Trophoblast cell (in vitro differentiated cells and primary cell): ENCODE results near the gene PPM1H.
A peak's percentile ranks its signal among the peaks of the same experiment; 100 is the strongest.

Experiments
- DNase-seq, 2 donors: peaks; one replicate each; pipeline ENCODE4 v3.0.0-alpha.2; 2016
- H2AFZ ChIP-seq: 2 replicates; pipeline ENCODE4 v1.6.1; 2013; ENCODE audit warnings: low read length, moderate library complexity, mild to moderate bottlenecking; ENCODE audit not compliant: insufficient read depth, poor library complexity
- H2AK5ac ChIP-seq: 2 replicates; pipeline ENCODE4 v1.6.1; 2013; ENCODE audit warnings: mild to moderate bottlenecking, low read length
- H2BK120ac ChIP-seq: 2 replicates; pipeline ENCODE4 v1.6.1; 2013; ENCODE audit warnings: low read length, mild to moderate bottlenecking, moderate library complexity; ENCODE audit not compliant: insufficient read depth, poor library complexity
- H2BK12ac ChIP-seq: 2 replicates; pipeline ENCODE4 v1.6.1; 2013; ENCODE audit warnings: mild to moderate bottlenecking, low read length, moderate library complexity
- H2BK5ac ChIP-seq: 2 replicates; pipeline ENCODE4 v1.6.1; 2013; ENCODE audit warnings: low read length, low read depth, moderate library complexity, mild to moderate bottlenecking; ENCODE audit not compliant: poor library complexity
- H3K14ac ChIP-seq: 2 replicates; pipeline ENCODE4 v1.6.1; 2013; ENCODE audit warnings: mild to moderate bottlenecking, low read length
- H3K18ac ChIP-seq: 2 replicates; pipeline ENCODE4 v1.6.1; 2013; ENCODE audit warnings: mild to moderate bottlenecking, low read length
- H3K23ac ChIP-seq: 2 replicates; pipeline ENCODE4 v1.6.1; 2013; ENCODE audit warnings: low read length
- H3K27ac ChIP-seq: 2 replicates; pipeline ENCODE4 v1.5.1; 2013; ENCODE audit warnings: low read depth, mild to moderate bottlenecking, inconsistent platforms, low read length, moderate library complexity
- H3K27me3 ChIP-seq: 2 replicates; pipeline ENCODE4 v1.6.1; 2013; ENCODE audit warnings: inconsistent platforms, mild to moderate bottlenecking, low read length, moderate library complexity; ENCODE audit not compliant: insufficient read depth
- H3K36me3 ChIP-seq, 2 experiments: 1 replicate in 1 of 2; 2 replicates in 1 of 2; pipeline ENCODE4 v1.6.1; 2013; ENCODE audit warnings: low read length in 2 of 2, mild to moderate bottlenecking in 2 of 2, moderate library complexity in 1 of 2; ENCODE audit not compliant: insufficient read depth in 2 of 2, control insufficient read depth in 1 of 2
- H3K4ac ChIP-seq: 2 replicates; pipeline ENCODE4 v1.6.1; 2013; ENCODE audit warnings: low read depth, mild to moderate bottlenecking, low read length, moderate library complexity
- H3K4me1 ChIP-seq, 2 experiments: 1 replicate in 1 of 2; 2 replicates in 1 of 2; pipeline ENCODE4 v1.6.1; 2013; ENCODE audit warnings: low read length in 2 of 2, mild to moderate bottlenecking in 2 of 2, moderate library complexity in 1 of 2; ENCODE audit not compliant: insufficient read depth in 2 of 2, control insufficient read depth in 1 of 2
- H3K4me2 ChIP-seq: 2 replicates; pipeline ENCODE4 v1.6.1; 2013; ENCODE audit warnings: inconsistent platforms, mild to moderate bottlenecking, low read length, moderate library complexity
- H3K4me3 ChIP-seq: 2 replicates; pipeline ENCODE4 v1.5.1; 2013; ENCODE audit warnings: mild to moderate bottlenecking, low read depth, low read length, inconsistent platforms
- H3K79me1 ChIP-seq: one replicate; pipeline ENCODE4 v1.6.1; 2013; ENCODE audit warnings: low read length
- H3K79me2 ChIP-seq: 2 replicates; pipeline ENCODE4 v1.6.1; 2013; ENCODE audit warnings: low read length, mild to moderate bottlenecking; ENCODE audit not compliant: control insufficient read depth, insufficient read depth, poor library complexity
- H3K9ac ChIP-seq: 2 replicates; pipeline ENCODE4 v1.6.1; 2013; ENCODE audit warnings: mild to moderate bottlenecking, low read length
- H3K9me3 ChIP-seq: 2 replicates; pipeline ENCODE4 v1.6.1; 2013; ENCODE audit warnings: low read depth, mild to moderate bottlenecking, control low read depth, inconsistent platforms, low read length; ENCODE audit not compliant: insufficient read depth
- H4K12ac ChIP-seq: 2 replicates; pipeline ENCODE4 v1.6.1; 2013; ENCODE audit warnings: low read depth, mild to moderate bottlenecking, low read length, moderate library complexity
- H4K8ac ChIP-seq: 2 replicates; pipeline ENCODE4 v1.6.1; 2013; ENCODE audit warnings: low read depth, mild to moderate bottlenecking, low read length, moderate library complexity
- H4K91ac ChIP-seq: one replicate; pipeline ENCODE4 v1.6.1; 2013; ENCODE audit warnings: low read depth, mild to moderate bottlenecking, low read length, moderate library complexity
- WGBS: extraction: QIAGEN DNeasy Blood & Tissue Kit; methylation state at CpG from one replicate; pipeline ENCODE4 v1.1.7; 2013; ENCODE audit warnings: missing lambda C conversion rate; ENCODE audit not compliant: insufficient read length, insufficient coverage; ENCODE audit errors: extremely low coverage; 5-methylcytosine and 5-hydroxymethylcytosine counted together

PPM1H gene

DNA sequence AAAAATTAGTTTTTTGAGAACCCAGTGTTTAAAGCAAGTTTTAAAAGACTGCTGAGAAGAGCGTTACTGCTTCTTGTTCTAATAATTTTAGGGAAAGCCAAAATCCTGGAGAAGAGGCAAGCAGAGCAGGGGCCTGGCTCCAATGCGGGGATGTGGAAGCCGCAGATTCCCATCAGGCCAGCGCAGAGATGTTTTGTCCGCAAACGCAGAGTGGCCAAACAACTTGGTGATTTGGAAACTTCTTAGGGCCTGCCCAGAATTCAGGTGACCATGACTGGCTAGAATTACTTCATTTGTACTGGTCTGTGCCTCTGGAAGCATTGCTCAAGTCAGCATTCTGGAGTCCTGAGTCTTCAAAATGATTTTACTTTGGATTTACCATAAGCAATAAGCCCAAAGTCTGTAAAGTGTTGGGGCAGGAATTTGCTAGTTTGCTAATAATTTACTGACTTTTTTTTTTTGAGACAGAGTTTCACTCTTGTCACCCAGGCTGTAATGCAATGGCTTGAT lies 208.4 kb downstream of the PPM1H start:
- H3K14ac ChIP-seq, result no peak overlapping the region
- H4K8ac ChIP-seq, result no peak overlapping the region
- H2BK5ac ChIP-seq, result no peak overlapping the region
- peaks cover 6 to 13% of the 10 kb centered on the region in 2 experiments for H3K4me1 ChIP-seq
- no peak overlapping the region for H4K12ac ChIP-seq
- no peak overlapping the region for H2AFZ ChIP-seq
- H2BK12ac ChIP-seq, result peak overlapping the region; percentile 37
- no CpG with 5 or more reads among the region's 6 CpGs for WGBS
- H3K79me2 ChIP-seq, result peaks cover 2% of the 10 kb centered on the region
- no peak overlapping the region for H3K4me3 ChIP-seq
- no peaks in the 10 kb centered on the region for H3K9me3 ChIP-seq
- H2AK5ac ChIP-seq, result no peak overlapping the region
- H3K27me3 ChIP-seq, result no peaks in the 10 kb centered on the region
- peak; percentile 66 to 83 for DNase-seq
- peak overlapping the region; percentile 35 for H4K91ac ChIP-seq
- no peak overlapping the region for H3K27ac ChIP-seq
- no peak overlapping the region for H3K4ac ChIP-seq
- no peak overlapping the region for H2BK120ac ChIP-seq
- no peak overlapping the region for H3K23ac ChIP-seq
- peaks cover 4% of the 10 kb centered on the region for H3K79me1 ChIP-seq
- H3K36me3 ChIP-seq, result no peaks in the 10 kb centered on the region
- no peak overlapping the region for H3K9ac ChIP-seq
- H3K18ac ChIP-seq, result no peak overlapping the region
- no peak overlapping the region for H3K4me2 ChIP-seq

DNA sequence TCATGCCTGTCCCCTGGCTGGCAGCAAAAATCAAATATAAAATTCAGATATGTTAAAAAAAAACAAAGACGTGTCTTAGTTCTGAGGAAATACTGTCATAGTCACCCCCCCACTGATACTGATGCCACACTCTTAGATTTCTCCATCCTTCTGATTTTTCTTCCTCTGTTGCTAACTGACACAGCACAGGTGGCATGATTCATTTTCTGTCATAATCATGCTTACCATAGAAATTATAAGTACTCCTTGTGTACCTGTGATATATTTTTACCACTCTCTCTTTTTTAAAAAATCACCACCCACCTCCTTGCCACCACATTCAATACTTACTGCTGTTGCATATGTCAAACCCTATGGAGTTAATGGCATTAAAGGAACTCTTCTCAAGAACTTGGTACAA lies 209.2 kb downstream of the PPM1H start:
- no peak overlapping the region for H3K14ac ChIP-seq
- H3K23ac ChIP-seq, result no peak overlapping the region
- H2AFZ ChIP-seq, result no peak overlapping the region
- H4K12ac ChIP-seq, result no peak overlapping the region
- H2BK120ac ChIP-seq, result no peak overlapping the region
- DNase-seq, result no peak
- H3K79me1 ChIP-seq, result peaks cover 4% of the 10 kb centered on the region
- no peak overlapping the region for H3K9ac ChIP-seq
- WGBS, result no CpG with 5 or more reads among the region's 1 CpG
- H3K27me3 ChIP-seq, result no peaks in the 10 kb centered on the region
- H2BK12ac ChIP-seq, result no peak overlapping the region
- no peak overlapping the region for H3K27ac ChIP-seq
- no peak overlapping the region for H3K4ac ChIP-seq
- H3K79me2 ChIP-seq, result peaks cover 2% of the 10 kb centered on the region
- H3K36me3 ChIP-seq, result no peaks in the 10 kb centered on the region
- no peak overlapping the region for H3K4me3 ChIP-seq
- H4K8ac ChIP-seq, result no peak overlapping the region
- H4K91ac ChIP-seq, result no peak overlapping the region
- no peaks in the 10 kb centered on the region for H3K9me3 ChIP-seq
- no peak overlapping the region for H2AK5ac ChIP-seq
- no peak overlapping the region for H3K18ac ChIP-seq
- H3K4me2 ChIP-seq, result no peak overlapping the region
- peaks cover 3 to 13% of the 10 kb centered on the region in 2 experiments for H3K4me1 ChIP-seq
- no peak overlapping the region for H2BK5ac ChIP-seq

DNA sequence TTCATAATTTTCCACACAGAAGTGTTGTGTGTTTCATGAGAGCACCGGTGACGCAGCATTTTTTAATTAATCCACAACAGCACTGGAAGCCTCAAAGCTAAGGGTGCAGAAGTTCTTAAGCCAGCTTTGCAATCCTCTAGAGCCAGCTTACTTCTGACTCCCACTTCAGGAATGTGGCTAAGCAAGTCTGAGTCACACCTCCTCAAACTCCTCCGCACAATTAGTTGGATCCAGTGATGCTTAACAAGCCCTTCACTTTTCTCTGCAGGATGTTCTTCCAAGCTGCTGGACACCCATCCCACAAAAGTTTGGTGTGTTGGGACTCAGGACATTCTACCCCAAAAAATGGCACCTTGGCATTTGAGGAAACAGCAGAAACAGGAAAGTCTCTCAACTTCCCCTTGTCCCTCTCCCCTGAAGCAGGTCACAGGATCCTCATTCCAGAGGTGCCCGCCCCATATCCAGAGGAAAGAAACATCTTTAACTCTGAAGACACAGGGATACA lies 210.0 kb downstream of the PPM1H start:
- Histone ChIP-seq H4K8ac (no peak overlapping the region), H4K91ac (no peak overlapping the region), H4K12ac (no peak overlapping the region), H3K14ac (no peak overlapping the region), H3K36me3 (peaks cover 0 to under 1% of the 10 kb centered on the region in 2 experiments), H3K79me2 (peaks cover 2% of the 10 kb centered on the region), H3K9me3 (no peaks in the 10 kb centered on the region), H2AFZ (no peak overlapping the region), H3K4me1 (peaks cover 3 to 13% of the 10 kb centered on the region in 2 experiments), H3K4me2 (peak overlapping the region; percentile 54), H2BK5ac (no peak overlapping the region), H3K18ac (no peak overlapping the region), H3K27ac (peak overlapping the region; percentile 77), H3K4me3 (no peak overlapping the region), H3K79me1 (peaks cover 4% of the 10 kb centered on the region), H3K23ac (no peak overlapping the region), H3K9ac (no peak overlapping the region), H2BK12ac (no peak overlapping the region), H3K4ac (no peak overlapping the region), H3K27me3 (no peaks in the 10 kb centered on the region), H2AK5ac (no peak overlapping the region), H2BK120ac (no peak overlapping the region)
- peak; percentile 89 to 97 for DNase-seq
- WGBS, result no CpG with 5 or more reads among the region's 4 CpGs

DNA sequence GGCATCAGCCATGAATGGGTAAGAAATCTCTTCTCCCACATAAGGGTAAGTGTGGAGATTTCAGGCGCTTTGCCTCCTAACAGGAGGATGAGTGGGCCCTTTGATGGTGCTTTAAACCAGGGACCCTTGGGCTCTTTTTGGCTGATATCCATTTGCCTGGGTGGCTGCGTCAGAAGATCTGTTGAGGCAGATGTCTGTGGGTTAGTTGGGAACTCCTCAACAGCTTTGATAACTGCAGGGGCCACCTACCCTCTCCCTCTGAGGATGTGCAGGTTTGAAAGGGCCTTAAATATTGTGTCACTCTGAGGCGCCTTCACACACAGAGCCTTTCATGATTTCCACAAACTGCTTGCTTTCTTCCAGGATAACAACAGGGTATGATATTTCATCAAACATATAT lies 210.7 kb downstream of the PPM1H start:
- Histone ChIP-seq H2BK12ac (peak overlapping the region; percentile 97), H3K23ac (no peak overlapping the region), H4K8ac (no peak overlapping the region), H3K18ac (peak overlapping the region; percentile 49), H2AFZ (no peak overlapping the region), H3K4me3 (no peak overlapping the region), H3K4me2 (no peak overlapping the region), H3K9me3 (no peaks in the 10 kb centered on the region), H2BK5ac (peak overlapping the region; percentile 82), H3K9ac (peak overlapping the region; percentile 42), H3K79me2 (peaks cover 2% of the 10 kb centered on the region), H3K79me1 (peaks cover 4% of the 10 kb centered on the region), H3K4ac (no peak overlapping the region), H4K12ac (no peak overlapping the region), H3K27ac (peak overlapping the region; percentile 55), H3K27me3 (no peaks in the 10 kb centered on the region), H4K91ac (peak overlapping the region; percentile 85), H2BK120ac (peak overlapping the region; percentile 98), H2AK5ac (peak overlapping the region; percentile 26), H3K36me3 (peaks cover 0 to 2% of the 10 kb centered on the region in 2 experiments), H3K4me1 (peaks cover 3 to 11% of the 10 kb centered on the region in 2 experiments), H3K14ac (peak overlapping the region; percentile 79)
- no CpG with 5 or more reads among the region's 3 CpGs for whole genome bisulfite sequencing
- no peak for DNase-seq
